Stimulated activated CD4-positive, alpha-beta T cell treated with anti-CD3 and anti-CD28 coated beads, Interleukin-2, amount 100 ng/mL, for 48 hours (primary cell): ENCODE data around the gene RAD18.

Experiments used
- DNase-seq, 2 donors: peaks; one replicate each; pipeline ENCODE4 v3.0.0-alpha.2; 2020

RAD18 gene

GRCh38 chr3:8964436-8965370 is 1.4 kb upstream of the RAD18 start:
- DNase-seq, result no peak

- no peak for DNase-seq
These were observed 928 bp downstream of the RAD18 start for GRCh38 chr3:8962226-8962861.

- no peak for DNase-seq
These were observed 3.6 kb downstream of the RAD18 start for GRCh38 chr3:8959668-8960067.

DNA sequence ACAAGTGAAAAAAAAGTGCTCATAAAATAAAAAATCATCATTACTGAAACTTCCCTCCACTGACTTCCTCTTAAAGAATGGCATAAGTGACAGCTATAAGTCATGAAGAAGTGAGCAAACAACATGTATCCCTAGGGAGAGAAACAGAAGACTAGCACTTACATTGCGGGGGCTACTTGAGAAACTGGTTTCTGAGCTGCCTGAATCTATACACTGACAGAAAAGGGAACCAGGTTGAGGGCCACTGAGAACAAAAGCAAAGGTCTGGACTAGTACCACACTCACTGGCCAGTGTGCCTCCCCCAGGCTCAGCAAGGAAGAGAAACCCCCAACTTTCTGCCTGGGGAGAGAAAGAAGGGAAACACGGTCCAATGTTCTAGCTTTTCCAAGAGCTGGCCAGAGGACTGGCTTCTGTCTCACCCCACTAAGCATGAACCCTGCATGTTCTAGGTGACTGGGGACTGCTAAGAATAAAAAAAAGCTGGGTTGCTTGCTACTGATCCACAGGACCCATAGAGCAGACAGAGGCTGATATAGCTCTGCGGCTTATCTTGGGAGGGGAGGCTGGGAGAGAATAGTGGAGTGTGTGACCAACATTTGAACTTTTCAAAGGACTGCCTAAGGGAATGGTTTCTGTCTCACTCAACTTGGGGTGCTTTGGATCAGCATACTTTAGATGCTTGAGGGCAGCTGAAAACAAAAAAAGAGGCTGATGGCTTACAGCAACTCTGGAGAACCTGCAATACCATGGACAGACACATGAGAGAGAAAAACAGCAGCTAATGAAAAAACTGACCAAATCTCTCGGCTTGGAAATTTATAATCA is 8.1 kb downstream of the RAD18 start:
- no peak for DNase-seq

- no peak for DNase-seq
These were observed 10.0 kb downstream of the RAD18 start for GRCh38 chr3:8953313-8953712.

DNA sequence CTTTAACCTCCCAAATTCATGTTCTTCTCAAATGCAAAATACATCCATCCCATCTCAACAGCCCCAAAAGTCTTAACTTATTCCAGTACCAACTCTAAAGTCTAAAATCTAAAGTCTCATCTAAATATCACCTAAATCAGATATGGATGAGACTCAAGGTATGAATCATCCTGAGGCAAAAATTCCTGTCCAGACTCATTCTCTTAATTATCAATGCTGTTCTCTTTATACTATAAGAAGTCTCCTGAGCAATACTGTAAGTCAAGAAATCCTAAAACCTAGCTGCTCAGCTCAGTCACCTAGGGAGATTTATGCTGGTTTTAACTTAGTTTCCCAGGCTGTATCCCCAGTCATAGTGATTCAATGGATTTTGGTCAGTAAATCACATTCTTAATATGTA is 11.1 kb downstream of the RAD18 start:
- no peak for DNase-seq

DNA sequence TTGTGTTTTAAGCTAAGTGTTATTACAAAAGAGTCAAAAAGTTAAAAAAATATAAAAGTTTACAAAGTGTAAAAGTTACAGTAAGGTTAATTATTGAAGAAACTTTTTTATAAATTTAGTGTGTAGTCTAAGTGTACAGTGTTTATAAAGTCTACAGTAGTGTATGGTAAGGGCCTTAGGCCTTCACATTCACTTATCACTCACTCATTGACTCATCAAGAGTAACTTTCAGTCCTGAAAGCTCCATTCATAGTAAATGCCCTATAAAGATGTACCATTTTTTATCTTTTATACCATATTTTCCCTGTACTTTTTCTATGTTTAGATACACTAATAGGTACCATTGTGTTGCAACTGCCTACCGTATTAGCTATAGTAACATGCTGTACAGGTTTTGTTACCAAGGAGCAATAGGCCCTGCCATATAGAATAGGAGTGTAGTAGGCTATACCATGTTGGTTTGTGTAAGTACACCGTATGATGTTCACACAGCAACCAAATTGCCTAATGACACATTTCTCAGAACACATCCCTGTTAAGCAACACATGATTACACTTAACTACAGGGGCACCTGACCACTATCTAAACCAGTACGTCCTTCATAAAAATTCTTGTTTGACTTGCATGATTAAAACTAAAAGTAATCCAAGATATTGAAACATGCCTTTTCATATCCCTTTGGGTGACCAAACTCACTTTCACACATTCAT is 17.2 kb downstream of the RAD18 start:
- DNase-seq, result no peak

GRCh38 chr3:8942746-8943488 is 20.4 kb downstream of the RAD18 start:
- no peak for DNase-seq

DNA sequence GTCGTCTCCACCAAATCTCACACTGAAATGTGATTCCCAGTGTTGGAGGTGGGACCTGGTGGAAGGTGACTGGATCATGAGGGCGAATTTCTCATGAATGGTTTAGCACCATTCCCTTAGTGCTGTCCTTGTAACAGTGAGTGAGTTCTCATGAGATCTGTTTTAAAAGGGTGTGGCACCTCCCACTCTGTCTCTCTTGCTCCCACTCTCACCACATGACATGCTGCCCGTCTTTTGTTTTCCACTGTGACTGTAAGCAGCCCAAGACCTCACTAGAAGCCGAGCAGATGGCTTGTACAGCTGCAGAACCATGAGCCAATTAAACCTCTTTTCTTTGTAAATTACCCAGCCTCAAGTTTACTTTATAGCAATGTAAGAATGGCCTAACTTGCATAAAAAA is 21.2 kb downstream of the RAD18 start:
- no peak for DNase-seq

GRCh38 chr3:8938021-8938420 is 25.3 kb downstream of the RAD18 start:
- no peak for DNase-seq

DNA sequence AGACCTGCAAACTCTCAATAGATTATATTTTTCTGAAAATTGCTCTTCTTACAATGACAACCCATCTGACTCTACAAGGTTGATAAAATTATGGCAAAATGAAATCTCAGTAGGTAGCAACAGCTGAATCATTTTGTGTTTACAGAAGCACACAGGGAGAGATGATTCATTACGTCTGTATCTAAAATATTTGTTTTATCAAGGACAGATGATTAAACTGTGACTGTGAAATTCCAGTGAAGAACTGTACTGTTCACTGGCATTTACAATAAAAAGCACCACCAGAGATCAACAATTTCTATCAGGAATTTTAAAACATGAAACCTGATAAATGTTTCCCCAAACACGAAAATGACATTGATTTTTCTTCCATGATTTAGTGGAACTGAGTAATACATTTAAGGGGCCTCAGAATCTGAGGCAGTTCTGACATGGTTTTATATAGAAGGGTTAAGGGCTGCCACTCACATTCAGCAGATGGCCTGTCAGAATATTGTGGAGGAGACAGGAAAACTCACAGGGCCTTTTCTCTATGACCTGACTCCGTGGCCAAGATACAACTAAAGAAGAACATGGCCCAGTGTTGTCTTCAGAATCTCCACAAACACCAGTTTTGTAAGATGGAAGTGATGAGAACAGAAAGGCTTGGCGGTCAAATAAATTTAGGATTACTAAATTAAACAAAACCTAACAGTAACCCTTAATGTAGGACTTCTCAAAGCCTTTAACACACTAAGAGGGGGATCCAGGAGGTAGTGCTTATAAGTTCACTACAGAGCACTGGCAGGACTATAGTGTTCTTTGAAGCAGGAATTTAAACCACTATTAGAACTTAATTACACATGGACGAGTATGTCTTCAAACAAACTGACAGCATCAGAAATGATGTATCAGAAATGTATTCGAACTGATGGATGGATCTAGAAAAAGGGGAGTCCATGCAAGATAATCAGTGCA is 25.9 kb downstream of the RAD18 start:
- DNase-seq, result no peak

DNA sequence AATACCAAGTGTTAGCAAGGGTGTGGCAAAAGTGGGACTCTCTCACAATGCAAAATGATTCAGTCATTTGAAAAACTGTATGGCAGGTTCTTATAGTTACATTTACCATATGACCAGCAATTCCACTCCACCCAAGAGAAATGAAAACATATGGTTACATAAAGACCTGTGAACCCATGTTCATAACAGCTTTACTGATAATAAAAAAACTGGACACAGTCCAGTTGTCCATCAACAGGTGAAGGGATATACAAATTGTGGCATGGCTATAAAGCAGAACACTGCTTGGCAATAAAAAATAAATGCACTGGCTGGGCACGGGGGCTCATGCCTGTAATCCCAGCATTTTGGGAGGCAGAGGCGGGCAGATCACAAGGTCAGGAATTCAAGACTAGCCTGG is 30.8 kb downstream of the RAD18 start:
- no peak for DNase-seq

GRCh38 chr3:8931342-8931741 is 31.9 kb downstream of the RAD18 start:
- DNase-seq, result no peak

DNA sequence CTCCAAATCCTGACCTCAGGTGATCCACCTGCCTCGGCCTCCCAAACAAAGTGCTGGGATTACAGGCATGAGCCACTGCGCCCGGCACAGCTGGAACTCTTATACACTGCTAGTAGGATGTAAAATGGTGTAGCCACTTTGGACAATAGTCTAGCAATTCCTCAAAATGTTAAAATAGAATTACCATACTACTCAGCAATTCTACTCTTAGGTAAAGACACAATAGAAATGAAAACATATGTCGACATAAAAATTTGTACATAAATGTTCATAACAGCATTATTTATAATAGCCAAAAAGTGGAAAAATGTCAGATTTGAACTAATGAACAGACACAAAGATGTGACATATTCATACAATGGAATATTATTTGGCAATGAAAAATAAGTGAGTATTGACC is 33.4 kb downstream of the RAD18 start:
- no peak for DNase-seq

GRCh38 chr3:8914491-8914890 is 48.8 kb downstream of the RAD18 start:
- no peak for DNase-seq

DNA sequence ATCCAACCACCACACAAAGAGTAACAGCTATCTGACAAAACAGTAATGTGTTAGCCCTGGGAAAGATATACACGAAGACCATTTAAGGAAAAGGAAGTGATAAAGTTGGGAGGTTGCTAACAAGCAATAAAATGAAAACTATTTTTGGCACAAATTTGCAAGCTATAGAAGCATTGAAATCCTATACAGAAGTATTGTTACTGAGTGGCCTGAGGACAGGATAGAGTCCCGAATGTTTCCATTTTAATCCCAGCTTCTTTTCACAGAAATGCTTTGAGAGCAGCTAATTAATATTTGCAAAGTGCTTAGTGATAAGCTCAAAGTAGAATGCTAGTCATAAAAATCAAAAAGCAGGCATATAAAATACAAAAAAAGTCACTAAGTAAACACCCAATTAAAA is 51.5 kb downstream of the RAD18 start:
- no peak for DNase-seq

GRCh38 chr3:8909160-8909559 is 54.1 kb downstream of the RAD18 start:
- no peak for DNase-seq

DNA sequence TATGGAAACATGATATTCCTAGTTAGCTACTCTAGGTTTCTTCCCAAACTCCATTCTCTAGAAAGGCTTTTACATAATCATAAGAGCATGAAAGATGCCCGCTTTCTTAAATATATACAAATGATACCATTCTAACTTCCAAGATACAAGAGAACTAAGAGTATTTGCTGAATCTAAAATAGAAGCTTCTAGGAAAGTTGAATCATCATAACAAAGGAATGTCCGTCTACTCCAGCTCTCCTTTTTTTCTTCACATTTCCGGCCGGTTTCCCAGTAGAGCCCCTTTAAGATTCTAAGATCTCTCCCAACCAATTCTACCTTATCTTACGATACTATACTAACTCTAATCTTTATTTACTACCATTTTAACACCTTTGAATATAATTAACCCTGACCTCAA is 60.1 kb downstream of the RAD18 start:
- DNase-seq, result no peak

DNA sequence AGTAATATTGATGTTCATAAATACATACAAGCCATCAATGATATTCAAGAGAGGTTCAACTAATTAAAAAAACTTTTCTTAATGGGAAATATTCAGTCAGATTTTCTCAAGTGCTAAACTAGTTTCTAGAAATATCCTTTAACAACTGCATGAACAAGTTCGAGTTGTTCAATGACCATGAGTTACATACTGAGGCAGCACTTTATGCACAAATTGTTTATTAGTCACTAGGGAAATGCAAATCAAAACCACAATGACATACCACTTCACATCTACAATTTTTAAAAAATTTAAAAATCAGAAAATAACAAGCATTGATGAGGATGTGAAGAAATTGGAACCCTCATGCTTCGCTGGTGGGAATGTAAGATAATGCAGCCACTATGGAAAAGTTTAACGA is 62.4 kb downstream of the RAD18 start:
- DNase-seq, result no peak

DNA sequence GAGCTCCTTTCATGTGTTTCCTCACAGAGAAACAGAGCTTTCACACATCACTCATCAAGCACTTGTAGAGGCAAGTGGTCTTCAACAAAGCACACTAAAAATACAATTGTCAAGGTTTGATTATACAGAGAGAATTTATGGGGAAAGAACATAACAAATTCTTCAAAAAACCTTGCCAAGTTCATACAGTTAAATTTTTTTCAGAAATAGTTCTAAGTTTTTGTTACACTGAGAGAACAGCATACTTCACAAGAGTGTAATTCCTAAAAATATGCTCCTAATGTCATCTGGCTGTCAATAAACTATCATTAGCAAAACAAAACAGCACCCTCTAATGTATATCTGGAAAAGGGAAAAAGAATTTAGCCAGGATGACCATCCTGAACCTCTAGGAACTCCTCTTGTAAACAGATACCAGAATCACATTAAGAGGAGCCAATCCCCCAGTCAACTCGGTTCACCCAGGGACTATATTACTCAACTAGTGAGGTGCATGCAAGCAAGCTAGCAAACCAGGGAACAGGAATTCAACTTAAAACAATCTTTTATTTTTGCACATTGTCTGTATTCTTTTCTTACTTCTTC is 63.3 kb downstream of the RAD18 start:
- DNase-seq, result no peak

DNA sequence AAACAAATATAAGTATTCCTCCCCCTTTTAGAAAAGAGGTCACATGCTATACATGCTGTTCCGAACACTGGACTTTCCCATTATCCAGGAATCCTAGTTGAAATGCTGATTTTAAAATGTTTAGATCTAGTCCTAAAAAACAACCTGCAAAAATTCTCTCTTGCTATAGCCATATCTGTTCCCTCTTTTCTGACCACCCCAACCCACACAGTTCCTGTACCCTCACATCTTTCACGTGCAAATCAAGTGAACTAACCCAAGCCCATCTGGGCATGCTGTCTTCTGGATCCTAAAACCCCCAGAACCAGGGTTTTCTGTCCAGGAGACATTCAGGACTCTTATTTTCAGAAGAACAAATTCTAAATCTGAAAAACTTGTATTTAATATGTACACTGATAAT is 67.4 kb downstream of the RAD18 start:
- DNase-seq, result no peak
